Immature natural killer cell (primary cell): ENCODE results near the gene PRKG1. TPM values are rescaled to one million over a fixed set of nuclear protein-coding genes. Genes with fewer than 3 reads are reported as not detected.

Experiments
- DNase-seq, 3 donors: peaks; one replicate each; pipeline ENCODE4 v3.0.0; 2022; ENCODE audit warnings: mixed read lengths in 1 of 3
- H3K27ac Mint-ChIP-seq, 6 donors: one replicate each; pipeline ENCODE4 v1.8.0; 2020; ENCODE audit warnings: mixed read lengths in 6 of 6, mild to moderate bottlenecking in 5 of 6, inconsistent platforms in 4 of 6, moderate library complexity in 3 of 6
- H3K27me3 Mint-ChIP-seq, 3 donors: one replicate each; pipeline ENCODE4 v1.8.0; 2020 to 2021; ENCODE audit warnings: low read depth in 3 of 3, mild to moderate bottlenecking in 3 of 3, mixed read lengths in 3 of 3, moderate library complexity in 3 of 3, inconsistent platforms in 1 of 3
- H3K36me3 Mint-ChIP-seq, 3 donors: one replicate each; pipeline ENCODE4 v1.8.0; 2020; ENCODE audit warnings: mixed read lengths in 3 of 3, inconsistent platforms in 2 of 3, mild to moderate bottlenecking in 2 of 3
- H3K4me1 Mint-ChIP-seq, 2 donors: one replicate each; pipeline ENCODE4 v1.8.0; 2020; ENCODE audit warnings: inconsistent platforms in 2 of 2, mild to moderate bottlenecking in 2 of 2, mixed read lengths in 2 of 2, moderate library complexity in 1 of 2
- H3K4me3 Mint-ChIP-seq, 5 donors: one replicate each; pipeline ENCODE4 v1.8.0; 2020; ENCODE audit warnings: mild to moderate bottlenecking in 5 of 5, mixed read lengths in 5 of 5, inconsistent platforms in 3 of 5, moderate library complexity in 3 of 5
- H3K9me3 Mint-ChIP-seq, 6 donors: one replicate each; pipeline ENCODE4 v1.8.0; 2020; ENCODE audit warnings: mild to moderate bottlenecking in 6 of 6, mixed read lengths in 6 of 6, inconsistent platforms in 4 of 6, moderate library complexity in 3 of 6
- polyA plus RNA-seq, 3 donors: library from polyadenylated mRNA; unstranded; fragments of 300-500 nt; fragmentation: Illumina TruSeq; gene quantifications; one replicate each; pipeline ENCODE4 v1.2.3, GENCODE V29; 2021

The PRKG1 gene
- polyA plus RNA-seq, 3 donors from 2014 or later: 0.46 TPM; not detected in 2

DNA sequence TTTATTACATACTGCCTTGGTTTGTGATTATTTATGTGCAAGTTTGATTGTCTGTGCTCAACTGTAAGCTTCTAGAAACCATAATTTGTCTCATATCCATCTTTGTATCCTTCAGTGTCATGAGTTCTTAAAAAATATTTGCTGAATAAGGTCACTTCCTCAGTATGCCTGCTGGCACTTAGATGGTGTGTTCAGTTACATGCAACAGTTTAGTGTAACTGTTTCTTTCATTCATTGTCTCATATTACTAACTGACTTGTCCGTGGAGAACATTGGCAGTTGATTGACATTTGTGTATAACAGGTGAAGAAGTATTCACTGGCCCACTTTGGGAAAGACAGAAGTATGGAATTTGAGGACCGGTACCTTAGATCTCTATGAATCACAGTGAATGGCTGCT lies 236.9 kb downstream of the PRKG1 start:
- H3K27ac Mint-ChIP-seq: no peak overlapping the region
- H3K36me3 Mint-ChIP-seq: no peaks in the 10 kb centered on the region
- no peak overlapping the region for H3K4me3 Mint-ChIP-seq
- no peak for DNase-seq
- no peaks in the 10 kb centered on the region for H3K4me1 Mint-ChIP-seq
- H3K9me3 Mint-ChIP-seq: peaks cover 0 to 2% (median 0%) of the 10 kb centered on the region in 6 donors
- H3K27me3 Mint-ChIP-seq: no peaks in the 10 kb centered on the region

- Mint-ChIP-seq H3K4me1 (no peaks in the 10 kb centered on the region), H3K36me3 (no peaks in the 10 kb centered on the region), H3K4me3 (no peak overlapping the region), H3K27ac (peak overlapping the region in 1 of 6 donors; percentile 5), H3K9me3 (peaks cover 0 to 2% (median 0%) of the 10 kb centered on the region in 6 donors), H3K27me3 (no peaks in the 10 kb centered on the region)
- DNase-seq: no peak
Observed at GRCh38 chr10:51312817-51313216, 238.5 kb downstream of the PRKG1 start.

DNA sequence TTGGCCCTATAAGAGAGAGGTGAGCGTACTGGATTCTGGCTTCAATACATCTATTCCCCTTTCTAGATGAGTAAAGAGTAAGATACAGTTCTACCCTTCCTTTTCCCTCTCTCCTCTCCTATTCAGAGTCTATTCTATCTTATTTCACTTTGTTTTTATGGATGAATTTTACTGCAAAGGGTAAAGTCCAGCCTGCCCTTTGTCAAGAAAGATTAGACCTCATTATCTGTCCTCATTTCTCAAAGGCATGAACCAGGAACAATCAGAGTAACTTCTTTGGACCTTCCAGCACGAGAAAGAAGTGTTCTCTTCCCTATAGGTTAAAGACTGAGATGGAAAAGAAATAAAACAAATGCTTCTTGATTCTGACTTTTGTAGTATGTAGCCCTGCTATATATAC lies 239.0 kb downstream of the PRKG1 start:
- Mint-ChIP-seq H3K27ac (peak overlapping the region in 1 of 6 donors; percentile 5), H3K4me1 (no peaks in the 10 kb centered on the region), H3K36me3 (no peaks in the 10 kb centered on the region), H3K27me3 (no peaks in the 10 kb centered on the region), H3K4me3 (no peak overlapping the region), H3K9me3 (peaks cover 0 to 2% (median 0%) of the 10 kb centered on the region in 6 donors)
- DNase-seq: no peak

DNA sequence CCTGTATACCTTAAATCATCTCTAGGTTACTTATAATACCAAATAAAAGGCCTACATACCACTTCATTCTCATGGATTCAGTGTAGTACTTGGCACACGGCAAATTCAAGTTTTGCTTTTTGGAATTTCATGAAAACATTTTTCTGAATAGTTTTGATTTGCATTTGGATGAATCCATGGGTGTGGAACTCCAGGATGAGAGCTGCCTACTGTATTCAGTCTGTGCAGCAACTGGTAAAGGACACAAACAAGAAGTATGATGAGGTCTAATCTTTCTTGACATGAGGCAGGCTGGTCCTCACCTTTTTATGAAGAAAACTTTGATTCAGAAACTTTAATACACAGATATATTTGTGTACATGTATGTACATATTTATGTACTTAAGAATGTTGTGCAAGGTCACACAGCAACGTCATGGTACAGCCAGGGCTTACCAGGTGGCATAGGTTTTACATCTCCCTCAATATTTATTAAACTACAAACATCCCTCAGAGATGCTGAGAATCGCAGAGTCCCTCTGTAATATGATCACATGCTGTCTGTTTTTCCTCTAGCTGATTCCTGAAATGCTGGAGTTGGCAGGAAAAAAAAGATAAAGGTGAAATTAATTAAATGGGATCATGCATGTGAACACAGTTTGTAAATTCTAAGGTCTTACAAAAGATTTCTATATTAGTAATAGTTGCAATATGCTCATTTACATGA lies 239.6 kb downstream of the PRKG1 start:
- H3K4me3 Mint-ChIP-seq: no peak overlapping the region
- peaks cover 0 to 2% (median 0%) of the 10 kb centered on the region in 6 donors for H3K9me3 Mint-ChIP-seq
- H3K36me3 Mint-ChIP-seq: no peaks in the 10 kb centered on the region
- H3K27me3 Mint-ChIP-seq: no peaks in the 10 kb centered on the region
- DNase-seq: no peak
- H3K27ac Mint-ChIP-seq: no peak overlapping the region
- H3K4me1 Mint-ChIP-seq: no peaks in the 10 kb centered on the region

DNA sequence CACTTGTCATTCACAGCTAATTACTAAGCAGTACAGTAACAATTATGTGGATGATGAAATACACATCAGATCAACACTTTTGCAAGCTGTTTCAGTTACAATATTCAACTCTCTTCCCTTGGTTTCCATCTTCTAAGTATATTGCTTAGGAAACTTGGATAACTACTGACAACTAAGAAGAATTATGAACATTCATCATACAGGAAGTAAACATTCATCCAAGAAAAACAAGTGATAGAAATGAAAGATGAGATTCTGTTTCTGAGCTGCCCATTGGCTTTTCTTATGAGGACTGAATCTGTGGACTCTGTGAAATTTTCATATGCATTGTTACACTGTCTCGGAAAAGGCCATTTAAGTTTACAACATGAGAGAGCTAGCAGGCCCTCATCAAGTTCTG lies 240.2 kb downstream of the PRKG1 start:
- Mint-ChIP-seq H3K4me3 (no peak overlapping the region), H3K36me3 (no peaks in the 10 kb centered on the region), H3K27me3 (no peaks in the 10 kb centered on the region), H3K4me1 (no peaks in the 10 kb centered on the region), H3K27ac (no peak overlapping the region), H3K9me3 (peaks cover 0 to 2% (median 0%) of the 10 kb centered on the region in 6 donors)
- DNase-seq: no peak

DNA sequence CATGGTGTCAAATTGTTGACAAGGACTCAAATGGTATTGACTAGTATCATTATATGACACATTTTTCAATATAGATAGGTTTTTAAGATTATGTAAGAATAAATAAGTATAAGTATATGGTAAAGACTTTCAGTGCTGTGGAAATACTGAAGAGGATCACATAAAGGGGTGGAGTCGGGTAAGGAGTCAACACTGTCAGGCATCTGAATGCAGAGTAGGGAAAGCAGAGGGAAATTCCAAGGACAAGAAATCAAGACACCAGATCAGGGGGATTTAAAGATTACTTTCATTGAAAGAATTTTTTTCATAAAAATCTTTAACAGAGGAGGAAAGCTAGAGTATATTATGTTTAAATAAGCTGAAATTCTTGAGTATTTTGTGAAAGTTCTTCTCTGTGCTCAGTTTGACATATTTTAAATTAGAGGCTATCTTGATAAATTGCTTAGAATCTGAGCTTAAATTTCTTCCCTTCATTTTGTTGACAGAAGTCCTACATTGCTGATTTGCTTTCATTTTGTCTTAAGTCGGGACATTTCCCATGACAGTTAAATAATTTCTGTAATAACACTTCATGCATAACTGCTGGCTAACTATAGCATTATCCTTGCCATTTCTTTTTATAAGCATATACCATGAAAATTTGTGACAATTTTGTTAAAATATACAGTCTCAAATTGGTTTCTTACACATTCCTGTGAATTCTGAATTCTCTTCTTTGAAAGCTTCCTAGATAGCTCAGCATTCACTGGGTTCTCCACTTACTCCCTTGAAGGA lies 244.3 kb downstream of the PRKG1 start:
- Mint-ChIP-seq H3K27ac (no peak overlapping the region), H3K27me3 (no peaks in the 10 kb centered on the region), H3K4me1 (no peaks in the 10 kb centered on the region), H3K36me3 (no peaks in the 10 kb centered on the region), H3K4me3 (no peak overlapping the region), H3K9me3 (peaks cover 0 to 2% (median 0%) of the 10 kb centered on the region in 6 donors)
- no peak for DNase-seq

DNA sequence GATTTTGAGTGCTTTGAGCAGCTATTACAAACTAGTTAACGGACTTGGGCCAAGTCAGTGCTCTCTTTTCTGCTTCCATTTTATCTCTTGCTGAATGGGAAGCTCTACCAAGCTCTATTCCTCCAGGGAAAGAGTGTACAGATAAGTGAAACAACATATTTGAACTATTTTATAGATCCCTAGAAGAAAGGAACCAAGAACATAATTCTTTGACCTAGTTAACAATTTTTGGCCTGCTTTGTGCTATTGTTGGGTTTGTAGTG lies 244.8 kb downstream of the PRKG1 start:
- Mint-ChIP-seq H3K9me3 (peaks cover 0 to 2% (median 0%) of the 10 kb centered on the region in 6 donors), H3K36me3 (no peaks in the 10 kb centered on the region), H3K4me3 (no peak overlapping the region), H3K27ac (no peak overlapping the region), H3K4me1 (no peaks in the 10 kb centered on the region), H3K27me3 (no peaks in the 10 kb centered on the region)
- DNase-seq: no peak

DNA sequence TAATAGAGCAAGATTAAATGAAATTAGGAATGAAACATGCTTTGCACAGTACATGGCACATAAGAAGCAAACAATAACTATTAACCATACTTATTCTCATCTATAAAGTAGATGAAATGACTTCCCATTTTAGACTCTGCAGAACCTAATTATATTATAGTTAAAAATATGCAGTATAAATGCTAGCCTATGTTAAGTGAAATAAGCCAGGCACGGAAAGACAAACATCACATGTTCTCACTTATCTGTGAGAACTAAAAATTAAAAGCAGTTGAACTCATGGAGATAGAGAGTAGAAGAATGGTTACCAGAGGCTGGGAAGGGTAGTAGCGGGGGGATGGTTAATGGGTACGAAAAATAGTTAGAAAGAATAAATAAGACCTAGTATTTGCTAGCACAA lies 247.0 kb downstream of the PRKG1 start:
- H3K27me3 Mint-ChIP-seq: peaks cover 0 to 2% (median 0%) of the 10 kb centered on the region in 3 donors
- no peaks in the 10 kb centered on the region for H3K4me1 Mint-ChIP-seq
- H3K4me3 Mint-ChIP-seq: no peak overlapping the region
- H3K27ac Mint-ChIP-seq: no peak overlapping the region
- no peak for DNase-seq
- peaks cover 0 to 4% (median 0%) of the 10 kb centered on the region in 3 donors for H3K36me3 Mint-ChIP-seq
- peaks cover 0 to 2% (median 0%) of the 10 kb centered on the region in 6 donors for H3K9me3 Mint-ChIP-seq

DNA sequence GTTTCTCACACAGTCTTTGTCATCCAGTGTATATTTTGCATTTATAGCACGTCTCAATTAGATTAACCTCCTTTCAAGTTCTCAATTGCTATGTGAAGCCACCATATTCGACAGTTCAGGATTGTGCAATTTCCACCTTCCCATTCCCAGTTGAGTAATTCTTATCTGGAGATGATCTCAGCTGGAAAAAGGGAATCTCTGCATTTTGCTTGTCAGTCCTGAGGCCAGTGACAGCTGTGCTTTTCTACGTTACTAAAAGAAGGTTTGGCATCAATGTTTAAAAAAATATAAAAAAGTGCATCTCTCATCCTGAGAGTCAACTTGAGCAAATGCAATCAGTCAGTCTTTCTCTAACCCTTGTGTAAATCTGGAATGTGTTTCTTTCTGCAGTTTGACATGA lies 247.7 kb downstream of the PRKG1 start:
- peaks cover 0 to 2% (median 0%) of the 10 kb centered on the region in 6 donors for H3K9me3 Mint-ChIP-seq
- no peaks in the 10 kb centered on the region for H3K4me1 Mint-ChIP-seq
- H3K27ac Mint-ChIP-seq: no peak overlapping the region
- no peak overlapping the region for H3K4me3 Mint-ChIP-seq
- DNase-seq: no peak
- H3K36me3 Mint-ChIP-seq: peaks cover 0 to 4% (median 0%) of the 10 kb centered on the region in 3 donors
- peaks cover 0 to 2% (median 0%) of the 10 kb centered on the region in 3 donors for H3K27me3 Mint-ChIP-seq

DNA sequence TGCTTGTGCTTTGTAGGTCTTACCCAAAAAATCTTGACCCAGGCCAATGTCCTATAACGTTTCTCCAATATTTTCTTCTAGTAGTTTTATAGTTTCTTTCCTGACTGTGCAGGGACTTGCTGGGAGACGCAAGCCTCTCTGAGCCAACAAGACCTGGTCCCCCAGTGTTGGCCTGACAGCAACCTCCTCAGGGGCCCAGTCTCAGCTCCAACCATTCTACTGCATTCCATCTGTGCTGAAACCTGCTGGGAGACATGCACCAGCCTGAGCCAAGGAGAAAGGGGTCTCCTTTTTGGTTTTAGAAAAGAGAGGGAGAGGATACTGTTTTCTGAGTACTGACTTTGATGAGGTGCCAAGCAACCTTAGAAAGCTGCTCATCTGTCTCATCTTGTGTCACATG lies 251.4 kb downstream of the PRKG1 start:
- Mint-ChIP-seq H3K27ac (no peak overlapping the region), H3K36me3 (peaks cover 0 to 4% (median 0%) of the 10 kb centered on the region in 3 donors), H3K9me3 (peaks cover 0 to 3% (median 0%) of the 10 kb centered on the region in 6 donors), H3K4me1 (no peaks in the 10 kb centered on the region), H3K4me3 (no peak overlapping the region), H3K27me3 (peaks cover 0 to 2% (median 1%) of the 10 kb centered on the region in 3 donors)
- DNase-seq: no peak

GRCh38 chr10:51326174-51326573 lies 251.9 kb downstream of the PRKG1 start:
- Mint-ChIP-seq H3K9me3 (peaks cover 0 to 3% (median 0%) of the 10 kb centered on the region in 6 donors), H3K4me3 (no peak overlapping the region), H3K27ac (no peak overlapping the region), H3K36me3 (peaks cover 0 to 4% (median 0%) of the 10 kb centered on the region in 3 donors), H3K4me1 (no peaks in the 10 kb centered on the region), H3K27me3 (peaks cover 0 to 2% (median 1%) of the 10 kb centered on the region in 3 donors)
- DNase-seq: no peak

GRCh38 chr10:51327432-51327831 lies 253.1 kb downstream of the PRKG1 start:
- Mint-ChIP-seq H3K4me1 (no peaks in the 10 kb centered on the region), H3K27ac (no peak overlapping the region), H3K36me3 (peaks cover 0 to 4% (median 0%) of the 10 kb centered on the region in 3 donors), H3K4me3 (no peak overlapping the region), H3K27me3 (peaks cover 0 to 2% (median 1%) of the 10 kb centered on the region in 3 donors), H3K9me3 (peaks cover 0 to 3% (median 0%) of the 10 kb centered on the region in 6 donors)
- no peak for DNase-seq

DNA sequence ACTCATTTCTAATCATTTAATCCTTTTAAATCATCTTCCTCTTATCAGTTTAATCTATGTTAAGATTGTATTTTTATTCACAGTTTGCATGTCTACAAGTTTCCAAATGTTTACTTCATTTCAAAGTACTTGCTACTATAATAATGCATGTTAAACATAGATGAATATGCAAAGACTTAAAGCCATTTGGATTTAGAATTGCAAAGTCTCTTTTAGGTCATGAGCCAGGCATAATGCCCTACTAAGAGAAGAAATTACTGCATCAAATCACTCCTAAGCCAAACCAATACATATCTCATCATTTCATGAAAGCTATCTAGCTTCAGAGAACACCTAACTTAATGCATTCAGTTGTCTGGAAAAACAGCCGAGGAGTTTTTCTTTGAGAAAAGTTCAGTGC lies 266.1 kb downstream of the PRKG1 start:
- peaks cover 0 to 3% (median 2%) of the 10 kb centered on the region in 3 donors for H3K27me3 Mint-ChIP-seq
- peaks cover 0 to 10% (median 2%) of the 10 kb centered on the region in 6 donors for H3K9me3 Mint-ChIP-seq
- peaks cover 8 to 25% (median 8%) of the 10 kb centered on the region in 3 donors for H3K36me3 Mint-ChIP-seq
- peak overlapping the region in 4 of 6 donors; percentile 24 to 86 (median 82) for H3K27ac Mint-ChIP-seq
- H3K4me1 Mint-ChIP-seq: peaks cover 38 to 45% of the 10 kb centered on the region in 2 donors
- peak overlapping the region; percentile 29 to 67 (median 61) for H3K4me3 Mint-ChIP-seq
- no peak for DNase-seq
